DMS53 treated with DMSO at 0.1 percent for 48 hours (cell line): Measurements from ENCODE around the gene UBE2S.
"Not testable (repeated sequence)": the region's sequence is repeated elsewhere in the genome, so short reads cannot be mapped to it uniquely, and the experiment has no call there.

Experiments used
- DNase-seq: peaks from one replicate; lab custom pipeline; 2025; ENCODE audit not compliant: unreplicated experiment; lab: John Stamatoyannopoulos, UW

Gene UBE2S

GRCh38 chr19:55440411-55441105, 33.0 kb upstream of the UBE2S start:
- no peak for DNase-seq

- DNase-seq: no peak
These were observed 31.5 kb upstream of the UBE2S start for GRCh38 chr19:55439052-55439451.

- peak; percentile 57 for DNase-seq
These were observed 29.8 kb upstream of the UBE2S start for GRCh38 chr19:55437410-55437809.

GRCh38 chr19:55436847-55437246, 29.3 kb upstream of the UBE2S start:
- DNase-seq: no peak

- no peak for DNase-seq
These were observed 27.4 kb upstream of the UBE2S start for GRCh38 chr19:55435020-55435419.

GRCh38 chr19:55434356-55434919, 26.9 kb upstream of the UBE2S start:
- DNase-seq: no peak

GRCh38 chr19:55433292-55433691, 25.7 kb upstream of the UBE2S start:
- peak; percentile 32 for DNase-seq

GRCh38 chr19:55432241-55432959, 24.8 kb upstream of the UBE2S start:
- DNase-seq: no peak

GRCh38 chr19:55431183-55431582, 23.6 kb upstream of the UBE2S start:
- DNase-seq: no peak

GRCh38 chr19:55426042-55426441, 18.5 kb upstream of the UBE2S start:
- no peak for DNase-seq

GRCh38 chr19:55424518-55424917, 16.9 kb upstream of the UBE2S start:
- no peak for DNase-seq

GRCh38 chr19:55423225-55424005, 15.8 kb upstream of the UBE2S start:
- no peak for DNase-seq

GRCh38 chr19:55421281-55421680, 13.7 kb upstream of the UBE2S start:
- DNase-seq: not testable (repeated sequence)

- DNase-seq: no peak
These were observed 12.1 kb upstream of the UBE2S start for GRCh38 chr19:55419624-55420236.

- no peak for DNase-seq
These were observed 11.5 kb upstream of the UBE2S start for GRCh38 chr19:55419103-55419502.

GRCh38 chr19:55418185-55418584, 10.6 kb upstream of the UBE2S start:
- DNase-seq: peak; percentile 46

- no peak for DNase-seq
These were observed 2.6 kb upstream of the UBE2S start for GRCh38 chr19:55410168-55410567.

GRCh38 chr19:55409179-55409578, 1.6 kb upstream of the UBE2S start:
- not testable (repeated sequence) for DNase-seq

GRCh38 chr19:55408533-55408872, 915 bp upstream of the UBE2S start:
- DNase-seq: no peak

GRCh38 chr19:55407800-55408532, 378 bp upstream of the UBE2S start:
- peak; percentile 96 for DNase-seq
